ENCODE results near the gene BNIP5. TPM values are rescaled to one million over a fixed set of nuclear protein-coding genes. Genes with fewer than 3 reads are reported as not detected.
A peak's percentile ranks its signal among the peaks of the same experiment; 100 is the strongest.

BNIP5 gene
- total RNA-seq, 1 donor from 2014 or later = not detected

DNA sequence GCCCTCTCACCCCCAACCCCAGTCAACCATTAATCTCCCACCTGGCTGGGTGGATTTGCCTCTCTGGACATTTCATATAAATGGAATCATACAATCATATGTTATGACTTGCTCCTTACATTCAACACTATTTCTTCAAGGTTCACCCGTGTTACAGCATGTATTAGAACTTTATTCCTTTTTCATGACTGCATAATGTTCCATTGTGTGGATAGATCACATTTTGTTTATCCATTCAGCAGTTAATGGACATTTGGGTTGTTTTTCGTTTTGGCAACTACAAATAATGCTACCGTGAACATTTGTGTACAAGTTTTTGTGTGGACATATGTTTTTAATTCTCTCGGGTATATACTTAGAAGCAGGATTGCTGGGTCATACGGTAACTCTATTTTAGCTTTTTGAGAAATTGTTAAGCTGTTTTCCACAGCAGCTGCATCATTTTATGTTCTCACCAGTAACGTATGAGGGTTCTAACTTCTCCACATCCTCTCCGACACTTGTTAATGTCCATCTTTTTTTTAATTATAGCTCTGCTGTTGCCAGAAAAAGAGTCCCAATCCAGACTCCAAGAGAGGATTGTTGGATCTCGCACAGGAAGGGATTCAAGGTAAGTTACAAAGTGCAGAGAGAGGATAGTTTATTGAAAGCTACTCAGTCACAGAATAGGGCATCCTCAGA lies 15.9 kb upstream of the BNIP5 start:
- no peak for ATAC-seq
- DNase-seq = no peak
- intact Hi-C loops (cut with DNase I) = no loop called here
- peaks cover 14% of the 10 kb centered on the region for H3K4me1 ChIP-seq
- TF ChIP-seq, protein P1, sequence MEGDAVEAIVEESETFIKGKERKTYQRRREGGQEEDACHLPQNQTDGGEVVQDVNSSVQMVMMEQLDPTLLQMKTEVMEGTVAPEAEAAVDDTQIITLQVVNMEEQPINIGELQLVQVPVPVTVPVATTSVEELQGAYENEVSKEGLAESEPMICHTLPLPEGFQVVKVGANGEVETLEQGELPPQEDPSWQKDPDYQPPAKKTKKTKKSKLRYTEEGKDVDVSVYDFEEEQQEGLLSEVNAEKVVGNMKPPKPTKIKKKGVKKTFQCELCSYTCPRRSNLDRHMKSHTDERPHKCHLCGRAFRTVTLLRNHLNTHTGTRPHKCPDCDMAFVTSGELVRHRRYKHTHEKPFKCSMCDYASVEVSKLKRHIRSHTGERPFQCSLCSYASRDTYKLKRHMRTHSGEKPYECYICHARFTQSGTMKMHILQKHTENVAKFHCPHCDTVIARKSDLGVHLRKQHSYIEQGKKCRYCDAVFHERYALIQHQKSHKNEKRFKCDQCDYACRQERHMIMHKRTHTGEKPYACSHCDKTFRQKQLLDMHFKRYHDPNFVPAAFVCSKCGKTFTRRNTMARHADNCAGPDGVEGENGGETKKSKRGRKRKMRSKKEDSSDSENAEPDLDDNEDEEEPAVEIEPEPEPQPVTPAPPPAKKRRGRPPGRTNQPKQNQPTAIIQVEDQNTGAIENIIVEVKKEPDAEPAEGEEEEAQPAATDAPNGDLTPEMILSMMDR (IDR thresholded peaks at IDR 0.05) = no peak
- no peaks in the 10 kb centered on the region for H3K9me3 ChIP-seq
- H3K27me3 ChIP-seq (ENCODE audit: low read depth) = no peaks in the 10 kb centered on the region
- no peak overlapping the region for H3K27ac ChIP-seq
- no peaks in the 10 kb centered on the region for H3K36me3 ChIP-seq
- H3K4me3 ChIP-seq = no peak overlapping the region

DNA sequence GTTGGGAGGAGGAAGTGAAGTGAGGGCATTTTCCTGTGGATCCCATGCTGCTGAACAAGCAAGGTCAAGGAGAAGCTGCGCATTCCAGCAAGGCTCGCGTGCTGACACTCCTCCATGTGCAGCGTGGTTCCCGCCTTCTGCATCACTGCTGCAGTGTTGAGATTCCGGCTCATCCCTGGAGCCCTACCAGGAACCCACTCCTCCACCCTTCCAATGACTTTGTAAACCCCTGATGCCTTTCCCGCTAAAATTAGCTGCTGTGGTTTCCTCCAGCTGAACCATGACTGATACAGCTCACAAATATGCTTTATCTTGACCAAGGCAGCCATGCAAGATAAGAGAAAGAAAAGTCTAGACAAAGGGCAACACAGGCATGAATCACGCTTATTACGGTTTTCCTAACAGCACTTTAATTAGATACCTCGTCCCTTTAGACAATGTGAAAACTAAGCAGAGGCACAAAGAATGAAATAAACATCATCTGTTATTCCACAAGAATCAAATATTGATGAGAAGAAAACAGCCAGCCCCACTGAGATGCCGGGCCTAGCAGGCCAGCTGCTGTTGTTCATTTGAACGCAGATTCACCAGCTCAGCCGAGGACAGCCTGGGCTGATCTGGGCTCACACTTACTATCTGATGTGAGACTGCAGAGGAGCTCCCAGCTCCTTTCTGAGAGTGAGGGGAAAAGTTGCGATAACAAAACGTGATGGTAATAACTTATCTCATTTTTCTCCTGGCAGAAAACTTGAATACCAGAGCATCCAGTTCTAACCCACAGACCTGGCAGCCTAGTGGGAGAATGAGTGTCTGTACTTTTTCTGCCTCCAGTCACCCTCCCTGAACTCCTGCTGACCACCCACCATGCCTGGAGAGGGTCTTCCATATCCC lies 14.2 kb upstream of the BNIP5 start:
- no peak for DNase-seq

DNA sequence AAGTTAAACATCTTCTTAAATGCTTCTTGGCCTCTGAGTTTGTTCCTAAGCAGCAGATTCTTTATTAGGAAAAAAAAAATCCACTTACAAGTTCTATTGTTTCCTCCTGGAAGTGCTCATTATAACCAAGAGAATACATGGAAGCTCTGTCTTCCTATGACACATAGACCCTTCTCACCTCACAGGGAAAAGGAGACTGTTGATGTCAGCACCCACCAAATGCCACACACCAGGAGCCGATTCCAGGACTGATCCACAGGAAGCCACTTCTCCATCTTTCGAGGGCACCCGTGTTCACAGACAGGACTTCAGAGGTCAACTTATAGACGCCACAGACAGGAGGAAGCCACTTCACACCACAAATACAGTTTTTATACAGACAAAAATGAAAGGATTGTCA lies 13.4 kb upstream of the BNIP5 start:
- DNase-seq (no peak), ATAC-seq (peak in 1 of 2 donors; percentile 26)
- Histone ChIP-seq H3K4me3 (no peak overlapping the region), H3K27me3 (ENCODE audit: low read depth) (peaks cover 4% of the 10 kb centered on the region), H3K9me3 (no peaks in the 10 kb centered on the region), H3K4me1 (peaks cover 14% of the 10 kb centered on the region), H3K27ac (peak overlapping the region; percentile 14), H3K36me3 (no peaks in the 10 kb centered on the region)
- intact Hi-C loops (cut with DNase I) = no loop called here
- TF ChIP-seq, protein P1 (IDR thresholded peaks at IDR 0.05) = no peak

More for the DNA sequence above, 14.2 kb upstream of the BNIP5 start:
- TF ChIP-seq, protein P1 (IDR thresholded peaks at IDR 0.05) = no peak
- ATAC-seq = peak; percentile 46 to 62
- Histone ChIP-seq H3K36me3 (no peaks in the 10 kb centered on the region), H3K4me1 (peaks cover 14% of the 10 kb centered on the region), H3K9me3 (no peaks in the 10 kb centered on the region), H3K27ac (peak overlapping the region; percentile 14), H3K27me3 (ENCODE audit: low read depth) (peaks cover 4% of the 10 kb centered on the region), H3K4me3 (no peak overlapping the region)
- intact Hi-C loops (cut with DNase I) = no loop called here

DNA sequence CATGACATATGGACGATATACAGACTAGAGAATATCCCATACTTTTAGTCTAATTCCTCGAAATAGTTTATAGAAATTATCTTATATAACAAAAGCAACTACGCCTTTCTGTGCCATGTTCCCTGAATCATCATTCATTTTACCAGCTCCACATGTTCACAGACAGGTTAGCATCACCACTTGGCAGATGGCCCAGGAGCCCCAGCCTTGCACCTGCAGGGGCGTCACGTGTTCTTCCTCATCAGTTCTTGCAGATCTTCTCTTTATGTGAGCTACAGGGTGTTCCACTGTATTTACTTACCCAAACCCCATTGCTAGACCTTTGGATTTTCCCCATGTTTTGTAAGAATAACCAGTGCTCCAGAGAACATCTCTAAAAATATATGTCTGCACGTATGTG lies 12.6 kb upstream of the BNIP5 start:
- H3K4me3 ChIP-seq = no peak overlapping the region
- no peak for DNase-seq
- intact Hi-C loops (cut with DNase I) = no loop called here
- peaks cover 14% of the 10 kb centered on the region for H3K4me1 ChIP-seq
- peaks cover 4% of the 10 kb centered on the region for H3K27me3 ChIP-seq (ENCODE audit: low read depth)
- H3K9me3 ChIP-seq = no peaks in the 10 kb centered on the region
- no peak overlapping the region for H3K27ac ChIP-seq
- no peaks in the 10 kb centered on the region for H3K36me3 ChIP-seq
- no peak for ATAC-seq
- TF ChIP-seq, protein P1 (IDR thresholded peaks at IDR 0.05) = no peak

DNA sequence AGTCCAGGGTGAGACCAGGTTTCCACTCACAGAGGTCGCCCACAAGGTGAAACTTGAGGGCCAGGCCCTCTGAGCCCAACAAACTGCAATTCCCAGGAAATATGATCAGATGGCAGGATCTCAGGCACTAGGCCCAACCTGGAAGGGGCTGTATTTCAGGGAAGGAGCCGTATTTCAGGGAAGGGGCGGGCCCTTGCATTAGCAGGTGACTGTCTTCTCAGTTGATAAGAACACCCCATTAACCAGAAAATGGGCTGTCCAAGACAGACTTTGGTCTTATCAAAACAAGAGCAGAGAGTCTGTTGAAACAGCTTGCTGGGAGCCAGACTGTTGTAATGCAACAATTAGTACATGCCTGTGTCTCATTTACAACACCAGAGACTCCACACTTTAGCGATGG lies 10.9 kb upstream of the BNIP5 start:
- Histone ChIP-seq H3K36me3 (no peaks in the 10 kb centered on the region), H3K4me1 (peaks cover 14% of the 10 kb centered on the region), H3K27me3 (ENCODE audit: low read depth) (peaks cover 4% of the 10 kb centered on the region), H3K4me3 (no peak overlapping the region), H3K27ac (no peak overlapping the region), H3K9me3 (no peaks in the 10 kb centered on the region)
- intact Hi-C loops (cut with DNase I) = no loop called here
- ATAC-seq (no peak), DNase-seq (no peak)
- TF ChIP-seq, protein P1 (IDR thresholded peaks at IDR 0.05) = no peak

Data from lower lobe of right lung (tissue), 2 donors.